ES-I3 (cell line): ENCODE data around the gene FGF14.

ENCODE experiments used
- H3K36me3 ChIP-seq: 2 replicates; pipeline ENCODE4 v1.6.1; 2013; ENCODE audit warnings: mild to moderate bottlenecking, low read length, control low read depth, moderate library complexity; ENCODE audit not compliant: insufficient read depth
- H3K4me1 ChIP-seq: 2 replicates; pipeline ENCODE4 v1.6.1; 2013; ENCODE audit warnings: mild to moderate bottlenecking, control low read depth, low read length; ENCODE audit not compliant: insufficient read depth
- H3K9ac ChIP-seq: 2 replicates; pipeline ENCODE4 v1.6.1; 2013; ENCODE audit warnings: low read depth, mild to moderate bottlenecking, low read length, moderate library complexity
- H3K9me3 ChIP-seq: 2 replicates; pipeline ENCODE4 v1.6.1; 2013; ENCODE audit warnings: mild to moderate bottlenecking, low read length, moderate library complexity; ENCODE audit not compliant: control insufficient read depth, insufficient read depth

FGF14 gene

DNA sequence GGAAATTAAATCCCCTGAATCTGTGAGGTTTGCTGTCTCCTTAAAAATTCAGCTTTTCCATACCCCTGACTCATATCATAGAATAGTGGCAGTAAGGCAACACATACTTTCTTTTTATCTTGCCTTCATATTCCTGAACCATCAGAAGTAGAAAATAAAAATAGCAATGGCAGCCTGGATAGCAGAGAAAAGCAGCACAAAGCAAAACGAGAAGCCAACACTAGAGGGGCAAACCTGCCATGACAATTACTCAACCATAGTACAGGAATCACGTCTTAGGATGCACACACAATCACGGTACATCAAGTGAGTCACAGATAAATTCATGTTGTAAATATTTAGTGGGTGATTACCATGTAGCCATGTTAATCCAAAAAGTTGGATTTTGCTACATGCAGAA is 606.4 kb downstream of the FGF14 start:
- Histone ChIP-seq H3K9ac (no peak overlapping the region), H3K4me1 (peaks cover 5% of the 10 kb centered on the region; the same call in 1 of the 2 replicates), H3K9me3 (no peaks in the 10 kb centered on the region), H3K36me3 (no peaks in the 10 kb centered on the region)

DNA sequence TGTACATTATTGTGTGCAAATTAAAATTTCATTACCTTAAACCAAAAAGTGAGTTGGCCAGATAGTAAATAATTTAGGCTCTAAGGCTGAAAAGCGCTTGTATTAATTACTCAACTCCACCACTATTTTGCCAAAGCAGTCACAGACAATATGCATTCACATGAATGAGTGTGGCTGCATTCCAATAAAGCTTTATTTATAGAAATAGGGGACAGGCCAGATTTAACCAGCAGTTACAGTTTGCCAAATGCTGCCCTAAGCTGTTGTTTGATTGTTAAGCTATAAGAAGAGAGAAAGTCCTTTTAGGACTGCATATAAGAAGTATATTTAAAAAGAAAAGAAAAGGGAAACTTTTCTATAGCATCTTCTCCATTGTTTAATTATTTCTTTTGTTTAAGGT is 606.8 kb downstream of the FGF14 start:
- peaks cover 5% of the 10 kb centered on the region; the same call in 1 of the 2 replicates for H3K4me1 ChIP-seq
- H3K9me3 ChIP-seq = no peaks in the 10 kb centered on the region
- no peaks in the 10 kb centered on the region for H3K36me3 ChIP-seq
- no peak overlapping the region for H3K9ac ChIP-seq

DNA sequence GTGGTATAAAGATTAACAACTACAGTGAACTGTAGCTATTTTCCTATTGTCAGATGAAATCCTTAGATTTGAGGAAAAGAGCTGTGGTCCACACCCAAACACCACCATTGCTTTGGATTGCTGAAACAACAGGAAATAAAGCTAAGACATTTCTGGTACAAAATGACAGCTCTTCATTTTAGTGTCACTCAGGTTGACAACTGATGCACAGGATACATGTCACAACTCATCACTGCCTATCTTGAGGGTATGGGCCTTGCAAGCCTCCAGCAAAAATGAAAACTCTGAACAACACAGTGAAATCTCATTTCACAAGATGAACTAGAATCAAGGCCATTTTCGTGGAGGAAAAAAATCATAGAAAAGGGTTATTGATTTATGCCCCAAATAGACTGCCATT is 609.7 kb downstream of the FGF14 start:
- no peaks in the 10 kb centered on the region for H3K4me1 ChIP-seq
- no peak overlapping the region for H3K9ac ChIP-seq
- H3K36me3 ChIP-seq = no peaks in the 10 kb centered on the region
- H3K9me3 ChIP-seq = no peaks in the 10 kb centered on the region

DNA sequence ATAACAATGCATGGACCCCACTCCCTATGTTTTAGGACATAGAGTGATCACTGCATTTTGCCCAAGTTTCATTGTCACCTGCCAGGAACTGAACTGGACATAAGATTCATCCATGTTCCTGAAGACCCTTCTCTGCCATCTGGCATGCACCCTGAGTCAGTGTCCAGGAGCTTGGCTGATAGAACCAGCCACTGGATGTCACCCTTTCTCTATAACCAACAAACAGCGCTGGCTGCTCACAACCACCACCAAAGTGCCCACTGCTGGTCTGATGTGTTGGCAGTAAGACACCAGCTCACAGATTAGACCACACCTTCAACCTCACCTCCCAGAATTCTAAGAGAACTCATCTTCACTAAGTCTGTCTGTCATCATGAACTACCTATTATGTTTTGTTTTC is 616.0 kb downstream of the FGF14 start:
- Histone ChIP-seq H3K9ac (no peak overlapping the region), H3K9me3 (no peaks in the 10 kb centered on the region), H3K36me3 (no peaks in the 10 kb centered on the region), H3K4me1 (no peaks in the 10 kb centered on the region)

DNA sequence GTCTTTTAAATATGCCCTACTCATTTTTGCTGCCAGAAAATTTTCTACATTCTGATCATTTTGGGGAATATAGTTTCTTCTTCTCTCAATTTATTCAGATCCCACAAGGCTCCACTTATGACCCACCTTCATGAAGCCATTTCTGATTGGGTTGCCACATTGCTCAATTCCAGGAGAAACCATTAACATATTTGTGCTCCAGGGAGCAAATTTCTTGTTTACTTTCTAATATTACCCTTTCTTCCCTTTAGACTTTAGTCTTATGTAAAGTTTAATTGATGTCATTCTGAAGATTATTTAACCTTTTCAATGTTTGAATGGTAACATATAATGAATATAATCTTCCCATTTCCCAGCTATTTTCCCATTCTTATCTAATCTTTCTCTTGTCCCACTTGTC is 617.5 kb downstream of the FGF14 start:
- no peaks in the 10 kb centered on the region for H3K36me3 ChIP-seq

DNA sequence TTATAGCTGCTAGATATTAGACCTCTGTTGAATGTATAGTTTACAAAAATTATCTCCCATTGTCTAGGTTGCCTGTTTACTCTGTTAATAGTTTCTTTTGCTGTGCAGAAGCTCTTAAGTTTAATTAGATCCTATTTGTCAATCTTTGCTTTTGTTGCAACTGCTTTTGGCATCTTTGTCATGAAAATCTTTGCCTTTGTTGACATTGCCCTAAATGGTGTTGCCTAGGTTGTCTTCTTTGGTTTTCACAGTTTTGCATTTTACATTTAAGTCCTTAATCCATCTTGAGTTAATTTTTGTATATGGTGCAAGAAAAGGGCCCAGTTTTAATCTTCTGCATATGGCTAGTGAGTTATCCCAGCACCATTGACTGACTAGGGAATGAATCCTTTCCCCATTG is 618.3 kb downstream of the FGF14 start:
- no peaks in the 10 kb centered on the region for H3K36me3 ChIP-seq
- H3K4me1 ChIP-seq = no peaks in the 10 kb centered on the region
- no peak overlapping the region for H3K9ac ChIP-seq
- no peaks in the 10 kb centered on the region for H3K9me3 ChIP-seq

More for the DNA sequence above, 617.5 kb downstream of the FGF14 start:
- Histone ChIP-seq H3K9ac (no peak overlapping the region), H3K9me3 (no peaks in the 10 kb centered on the region), H3K4me1 (no peaks in the 10 kb centered on the region)

DNA sequence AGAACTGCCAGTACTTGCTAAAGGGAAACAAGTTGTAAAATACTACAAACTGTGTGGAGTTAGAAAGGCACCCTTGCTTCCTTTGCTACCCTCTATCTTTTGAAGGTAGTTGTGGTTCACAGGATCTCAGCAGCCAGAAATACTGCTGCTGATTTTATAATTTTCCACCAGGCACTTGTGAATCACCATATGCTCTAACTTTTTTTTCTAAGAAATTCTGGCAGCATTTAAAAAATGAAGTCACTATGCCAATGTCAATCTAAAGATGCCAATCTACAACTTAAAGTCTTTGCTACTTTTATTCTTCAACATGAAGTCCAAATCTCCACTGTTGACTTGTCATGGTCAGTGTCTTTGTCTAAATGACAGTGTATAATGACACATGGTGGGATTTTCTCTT is 621.6 kb downstream of the FGF14 start:
- Histone ChIP-seq H3K4me1 (no peaks in the 10 kb centered on the region), H3K36me3 (no peaks in the 10 kb centered on the region), H3K9ac (no peak overlapping the region), H3K9me3 (no peaks in the 10 kb centered on the region)

DNA sequence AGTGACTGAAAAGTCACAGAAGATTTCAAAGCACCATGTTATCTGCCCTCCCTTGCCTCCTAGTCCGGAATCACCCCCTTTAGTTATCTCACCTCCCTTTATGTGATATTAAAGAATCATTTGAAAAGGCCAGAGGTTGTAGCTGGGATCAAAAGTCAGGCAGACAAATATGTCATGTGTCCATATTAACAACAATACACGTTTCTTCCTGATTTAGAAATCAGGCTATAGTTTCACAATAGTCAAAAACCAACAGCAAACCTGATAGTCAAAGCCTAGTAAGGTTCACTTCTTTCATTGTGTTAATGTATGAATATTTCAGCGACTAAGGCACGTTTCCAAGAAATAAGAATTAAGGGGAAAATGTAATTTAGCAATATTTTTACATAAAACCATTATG is 622.7 kb downstream of the FGF14 start:
- H3K36me3 ChIP-seq = no peaks in the 10 kb centered on the region
- no peaks in the 10 kb centered on the region for H3K4me1 ChIP-seq
- H3K9me3 ChIP-seq = no peaks in the 10 kb centered on the region

DNA sequence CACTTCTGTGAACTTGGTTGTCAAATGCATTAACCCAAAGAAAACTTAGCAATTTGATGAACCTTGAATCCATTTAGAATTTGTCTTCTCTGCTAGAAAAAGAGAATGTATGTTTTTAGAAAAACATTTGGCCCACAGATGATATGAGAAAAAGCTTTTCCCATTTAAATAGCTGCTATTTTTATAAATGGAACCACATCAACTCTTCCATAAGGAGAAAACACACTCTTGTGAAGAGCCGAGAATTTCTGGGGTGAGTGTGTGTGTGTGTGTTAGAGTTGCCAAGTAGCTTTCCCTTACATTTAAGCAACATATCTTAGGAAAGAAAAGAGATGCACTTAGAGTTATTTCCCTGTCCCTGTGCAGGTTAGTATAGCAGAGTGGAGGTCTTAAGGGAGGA is 626.6 kb downstream of the FGF14 start:
- no peaks in the 10 kb centered on the region for H3K9me3 ChIP-seq
- no peaks in the 10 kb centered on the region for H3K4me1 ChIP-seq
- H3K36me3 ChIP-seq = no peaks in the 10 kb centered on the region
- H3K9ac ChIP-seq = no peak overlapping the region

More for the DNA sequence above, 622.7 kb downstream of the FGF14 start:
- H3K9ac ChIP-seq = no peak overlapping the region

DNA sequence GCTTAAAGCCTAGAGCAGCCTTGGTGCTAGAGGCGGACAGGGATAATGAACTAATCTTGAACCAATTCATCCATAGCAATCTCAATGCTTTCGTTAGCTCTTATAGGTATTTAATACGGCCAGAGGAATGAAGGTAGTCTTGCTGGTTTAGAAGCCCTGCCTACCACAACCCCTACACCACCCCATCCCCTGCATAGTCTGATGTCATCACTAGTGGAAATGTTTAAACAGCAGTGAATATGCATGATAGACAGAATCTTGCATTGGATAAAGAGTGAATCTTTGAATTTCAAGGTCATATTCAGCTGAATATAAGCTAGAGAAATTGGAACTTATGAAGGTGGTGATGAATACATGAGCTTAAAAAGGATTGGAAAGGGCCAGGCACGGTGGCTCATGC is 627.5 kb downstream of the FGF14 start:
- no peaks in the 10 kb centered on the region for H3K36me3 ChIP-seq
- no peaks in the 10 kb centered on the region for H3K4me1 ChIP-seq
- H3K9me3 ChIP-seq = no peaks in the 10 kb centered on the region
- no peak overlapping the region for H3K9ac ChIP-seq

DNA sequence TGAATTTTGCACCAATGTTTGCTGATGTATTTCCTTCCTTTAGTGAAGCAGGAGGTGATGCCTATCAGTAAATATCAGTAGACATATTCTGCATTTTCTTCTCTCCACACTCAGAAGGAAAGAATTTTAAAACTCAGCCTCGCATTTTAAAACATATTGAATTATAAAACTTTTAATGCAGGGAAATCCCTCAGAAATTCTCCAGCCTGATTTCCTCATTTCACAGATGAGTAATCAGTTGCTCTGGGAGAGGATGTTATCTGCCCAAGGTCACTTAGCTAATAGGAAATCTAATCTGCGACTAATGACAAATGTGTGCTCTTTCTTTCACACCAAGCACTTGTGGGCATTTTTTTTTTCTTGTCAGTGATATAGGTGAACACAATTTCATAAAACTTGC is 628.8 kb downstream of the FGF14 start:
- H3K9me3 ChIP-seq = no peaks in the 10 kb centered on the region
- no peaks in the 10 kb centered on the region for H3K4me1 ChIP-seq
- no peak overlapping the region for H3K9ac ChIP-seq
- H3K36me3 ChIP-seq = no peaks in the 10 kb centered on the region

DNA sequence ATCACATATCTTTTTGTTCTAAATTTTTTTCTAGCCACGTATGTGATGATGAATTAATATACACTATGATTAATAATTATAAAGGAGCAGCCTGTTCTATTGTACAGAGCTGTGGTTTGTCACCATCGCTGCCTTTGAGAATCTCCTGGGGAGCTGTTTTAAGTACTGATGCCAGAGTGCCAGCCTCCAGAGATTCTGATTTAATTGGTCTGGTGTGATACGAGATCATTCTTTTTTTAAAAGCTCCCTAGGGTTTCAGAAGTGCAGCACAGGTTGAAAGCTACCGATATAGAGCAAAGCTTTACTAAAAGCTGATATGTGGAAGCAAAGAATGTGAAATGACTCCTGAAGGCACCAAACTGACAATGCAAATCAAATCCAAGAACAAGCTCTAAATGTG is 634.7 kb downstream of the FGF14 start:
- H3K4me1 ChIP-seq = no peaks in the 10 kb centered on the region
- H3K36me3 ChIP-seq = no peaks in the 10 kb centered on the region
- no peaks in the 10 kb centered on the region; the same call in 1 of the 2 replicates for H3K9me3 ChIP-seq
- no peak overlapping the region for H3K9ac ChIP-seq

DNA sequence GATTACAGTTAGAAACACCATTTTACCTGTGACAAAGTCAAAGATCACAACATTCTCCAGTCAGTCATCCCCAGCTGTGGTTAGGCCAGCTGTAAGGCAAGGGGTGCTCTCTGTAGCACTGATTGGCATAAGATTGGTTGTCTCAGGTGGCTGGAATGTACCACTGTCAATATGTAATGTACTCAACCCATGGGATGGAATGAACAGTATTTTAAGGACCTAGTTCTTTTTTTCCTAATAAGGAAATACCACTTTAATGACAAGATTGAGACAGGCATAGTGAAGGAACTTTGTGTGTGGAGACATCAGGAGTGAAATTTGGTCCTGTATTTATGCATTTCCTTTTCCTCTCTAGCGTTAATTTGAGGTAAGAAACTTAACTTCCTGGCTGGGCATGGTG is 638.7 kb downstream of the FGF14 start:
- no peaks in the 10 kb centered on the region; the same call in 1 of the 2 replicates for H3K9me3 ChIP-seq
- no peak overlapping the region for H3K9ac ChIP-seq
- H3K4me1 ChIP-seq = peaks cover 12% of the 10 kb centered on the region; the same call in 1 of the 2 replicates
- no peaks in the 10 kb centered on the region for H3K36me3 ChIP-seq

DNA sequence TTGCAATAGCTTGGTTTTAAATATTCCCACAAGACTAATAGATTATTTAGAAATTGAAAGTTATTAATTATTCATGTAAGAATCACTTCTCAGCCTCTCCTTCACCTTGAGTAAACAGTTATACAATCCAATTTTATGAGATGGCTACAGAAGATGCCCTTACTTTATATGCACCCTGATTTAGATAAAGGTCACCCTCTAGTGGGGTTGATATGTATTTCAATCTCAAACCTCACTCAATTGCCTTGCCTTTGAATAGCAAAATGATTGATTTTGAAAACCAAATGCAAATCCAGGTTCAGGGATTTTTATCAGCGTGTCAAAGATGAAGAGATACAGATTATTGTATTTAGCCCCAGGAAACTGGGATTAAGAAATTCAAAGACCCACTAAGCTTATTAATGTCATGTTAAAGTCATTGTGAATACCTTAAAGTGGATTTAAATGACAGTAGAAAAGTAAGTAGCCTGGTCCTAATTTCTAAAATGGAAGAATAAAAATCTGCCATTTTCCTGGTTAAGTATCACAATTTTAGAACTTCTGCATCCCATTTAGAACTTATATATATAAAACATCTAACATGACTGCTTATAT is 644.3 kb downstream of the FGF14 start:
- no peaks in the 10 kb centered on the region for H3K9me3 ChIP-seq
- H3K9ac ChIP-seq = no peak overlapping the region
- H3K36me3 ChIP-seq = no peaks in the 10 kb centered on the region
- peaks cover 12% of the 10 kb centered on the region; the same call in 1 of the 2 replicates for H3K4me1 ChIP-seq

DNA sequence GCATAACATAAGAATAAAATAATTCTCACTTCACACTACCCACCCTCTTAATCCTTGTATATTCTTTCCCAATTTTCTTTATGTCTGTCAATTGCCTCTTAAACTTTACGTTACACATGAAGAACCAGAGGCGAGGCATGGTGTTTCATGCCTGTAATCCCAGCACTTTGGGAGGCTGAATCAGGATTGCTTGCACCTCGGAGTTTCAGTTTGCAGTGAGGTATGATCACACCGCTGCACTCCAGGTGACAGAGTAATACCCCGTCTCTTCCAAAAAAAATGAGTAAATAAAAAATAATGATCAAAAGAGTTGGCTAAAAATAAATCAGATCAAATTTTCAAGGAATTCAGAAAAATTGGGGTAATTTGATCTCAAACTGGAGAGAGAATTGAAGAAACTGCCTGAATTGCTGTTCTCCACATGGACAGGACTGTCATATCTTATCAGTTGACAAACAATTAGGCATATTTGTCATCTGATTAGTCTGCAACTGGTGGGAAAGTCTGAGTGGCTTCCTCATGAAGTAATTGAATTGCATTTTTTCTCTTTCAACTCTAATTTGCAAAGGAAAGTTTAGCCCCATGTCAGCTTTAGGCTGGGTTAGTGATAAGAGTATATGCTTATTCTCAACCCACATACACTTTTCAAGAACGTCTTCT is 646.5 kb downstream of the FGF14 start:
- H3K9ac ChIP-seq = no peak overlapping the region
- no peaks in the 10 kb centered on the region for H3K9me3 ChIP-seq
- no peaks in the 10 kb centered on the region for H3K36me3 ChIP-seq
- peaks cover 16% of the 10 kb centered on the region for H3K4me1 ChIP-seq
